ENCODE data around the gene AGPS. TPM values are rescaled to one million over a fixed set of nuclear protein-coding genes. Genes with fewer than 3 reads are reported as not detected.

Gene AGPS
- total and polyA plus RNA-seq, 2 of the 13 experiments (the other 11 are each of a cell fraction or from before 2014, with no cell fraction given) = 39.4 to 99.0 TPM

GRCh38 chr2:177398290-177398683 lies 5.7 kb downstream of the AGPS start (continued):
- TF ChIP-seq RBM39 (IDR thresholded peaks at IDR 0.05; ENCODE audit: low read depth, low read length, poor library complexity, severe bottlenecking) = no peak
- TF ChIP-seq ATRX (CRISPR knock-in tag; IDR thresholded peaks at IDR 0.05; ENCODE audit: borderline replicate concordance) = no peak
- no peak for TF ChIP-seq FOSL1 (CRISPR knock-in tag; IDR thresholded peaks at IDR 0.05; ENCODE audit: borderline replicate concordance)
- no peak for TF ChIP-seq GZF1 (CRISPR knock-in tag; IDR thresholded peaks at IDR 0.05)
- no peak for TF ChIP-seq GATAD2A (CRISPR knock-in tag; IDR thresholded peaks at IDR 0.05)
- TF ChIP-seq, protein P1, sequence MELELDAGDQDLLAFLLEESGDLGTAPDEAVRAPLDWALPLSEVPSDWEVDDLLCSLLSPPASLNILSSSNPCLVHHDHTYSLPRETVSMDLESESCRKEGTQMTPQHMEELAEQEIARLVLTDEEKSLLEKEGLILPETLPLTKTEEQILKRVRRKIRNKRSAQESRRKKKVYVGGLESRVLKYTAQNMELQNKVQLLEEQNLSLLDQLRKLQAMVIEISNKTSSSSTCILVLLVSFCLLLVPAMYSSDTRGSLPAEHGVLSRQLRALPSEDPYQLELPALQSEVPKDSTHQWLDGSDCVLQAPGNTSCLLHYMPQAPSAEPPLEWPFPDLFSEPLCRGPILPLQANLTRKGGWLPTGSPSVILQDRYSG (CRISPR knock-in tag; IDR thresholded peaks at IDR 0.05) = no peak
- no peak for TF ChIP-seq SMAD9 (CRISPR knock-in tag; IDR thresholded peaks at IDR 0.05)
- peak in 1 of 2 experiments; percentile 31; a peak in 1 of 4 replicates for TF ChIP-seq HMGXB4 (CRISPR knock-in tag; IDR thresholded peaks at IDR 0.05; ENCODE audit: borderline replicate concordance in 1 of 2, low read depth in 1 of 2)
- TF ChIP-seq ZNF362 (CRISPR knock-in tag; IDR thresholded peaks at IDR 0.05; ENCODE audit: borderline replicate concordance) = no peak
- TF ChIP-seq CCDC6 (CRISPR knock-in tag; IDR thresholded peaks at IDR 0.05) = no peak
- TF ChIP-seq, protein P2, sequence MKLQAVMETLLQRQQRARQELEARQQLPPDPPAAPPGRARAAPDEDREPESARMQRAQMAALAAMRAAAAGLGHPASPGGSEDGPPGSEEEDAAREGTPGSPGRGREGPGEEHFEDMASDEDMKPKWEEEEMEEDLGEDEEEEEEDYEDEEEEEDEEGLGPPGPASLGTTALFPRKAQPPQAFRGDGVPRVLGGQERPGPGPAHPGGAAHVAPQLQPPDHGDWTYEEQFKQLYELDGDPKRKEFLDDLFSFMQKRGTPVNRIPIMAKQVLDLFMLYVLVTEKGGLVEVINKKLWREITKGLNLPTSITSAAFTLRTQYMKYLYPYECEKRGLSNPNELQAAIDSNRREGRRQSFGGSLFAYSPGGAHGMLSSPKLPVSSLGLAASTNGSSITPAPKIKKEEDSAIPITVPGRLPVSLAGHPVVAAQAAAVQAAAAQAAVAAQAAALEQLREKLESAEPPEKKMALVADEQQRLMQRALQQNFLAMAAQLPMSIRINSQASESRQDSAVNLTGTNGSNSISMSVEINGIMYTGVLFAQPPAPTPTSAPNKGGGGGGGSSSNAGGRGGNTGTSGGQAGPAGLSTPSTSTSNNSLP (IDR thresholded peaks at IDR 0.05; ENCODE audit: low read depth, low read length) = 0 out of 2 replicates have a peak, but pooled peaks have one; percentile 35
- TF ChIP-seq ZNF83 (CRISPR knock-in tag; IDR thresholded peaks at IDR 0.05; ENCODE audit: borderline replicate concordance) = no peak
- no peak for TF ChIP-seq RAD21 (CRISPR knock-in tag; IDR thresholded peaks at IDR 0.05)
- no peak for TF ChIP-seq RCOR2 (CRISPR knock-in tag; IDR thresholded peaks at IDR 0.05)
- TF ChIP-seq KAT2B (IDR thresholded peaks at IDR 0.05; ENCODE audit: borderline replicate concordance, low read depth, low read length) = no peak
- TF ChIP-seq ZNF232 (CRISPR knock-in tag; IDR thresholded peaks at IDR 0.05; ENCODE audit: borderline replicate concordance) = no peak
- TF ChIP-seq MYC (CRISPR knock-in tag; IDR thresholded peaks at IDR 0.05; ENCODE audit: borderline replicate concordance) = no peak
- TF ChIP-seq GRHL1 (CRISPR knock-in tag; conservative IDR thresholded peaks at IDR 0.05) = no peak
- TF ChIP-seq SP140L (CRISPR knock-in tag; IDR thresholded peaks at IDR 0.05; ENCODE audit: borderline replicate concordance) = no peak; the same call in 1 of the 2 replicates
- no peak for TF ChIP-seq MLLT10 (CRISPR knock-in tag; IDR thresholded peaks at IDR 0.05)
- 0 out of 2 replicates have a peak, but pooled peaks have one; percentile 31 for TF ChIP-seq ARID2 (CRISPR knock-in tag; IDR thresholded peaks at IDR 0.05; ENCODE audit: borderline replicate concordance)
